Mesothelial cell of epicardium (in vitro differentiated cells): ENCODE results near the gene HS3ST6. TPM values are rescaled to one million over a fixed set of nuclear protein-coding genes. Genes with fewer than 3 reads are reported as not detected.
A peak's percentile ranks its signal among the peaks of the same experiment; 100 is the strongest.
"Not testable (repeated sequence)": the region's sequence is repeated elsewhere in the genome, so short reads cannot be mapped to it uniquely, and the experiment has no call there.

Experiments used
- DNase-seq, 2 experiments: peaks; one replicate each; pipeline ENCODE4 v3.0.0; 2021; ENCODE audit warnings: low spot score in 2 of 2; ENCODE audit not compliant: unreplicated experiment in 2 of 2
- H3K27ac Mint-ChIP-seq: 2 replicates; pipeline ENCODE4 v1.8.0; 2021; ENCODE audit warnings: mixed read lengths
- H3K27me3 Mint-ChIP-seq: 2 replicates; pipeline ENCODE4 v1.8.0; 2021; ENCODE audit warnings: low read depth, mixed read lengths
- H3K36me3 Mint-ChIP-seq: 2 replicates; pipeline ENCODE4 v1.8.0; 2021; ENCODE audit warnings: mixed read lengths
- H3K4me1 Mint-ChIP-seq: 2 replicates; pipeline ENCODE4 v1.8.0; 2021; ENCODE audit warnings: mixed read lengths
- H3K4me3 Mint-ChIP-seq: 2 replicates; pipeline ENCODE4 v1.8.0; 2021; ENCODE audit warnings: mild to moderate bottlenecking, moderate library complexity, mixed read lengths
- H3K9me3 Mint-ChIP-seq: 2 replicates; pipeline ENCODE4 v1.8.0; 2021; ENCODE audit warnings: mixed read lengths
- total RNA-seq: library from RNA; stranded (reverse); gene quantifications from 3 replicates; pipeline ENCODE4 v1.2.1, GENCODE V29; 2021
- TF ChIP-seq, protein P1 (sequence below): fragments of 200-600 bp; sonication (generic); IDR thresholded peaks from one replicate; pipeline ENCODE4 v1.5.0; 2021; ENCODE audit warnings: antibody characterized with exemption; ENCODE audit not compliant: unreplicated experiment

HS3ST6 gene
- total RNA-seq, 1 donor from 2014 or later, result 0.22 TPM

DNA sequence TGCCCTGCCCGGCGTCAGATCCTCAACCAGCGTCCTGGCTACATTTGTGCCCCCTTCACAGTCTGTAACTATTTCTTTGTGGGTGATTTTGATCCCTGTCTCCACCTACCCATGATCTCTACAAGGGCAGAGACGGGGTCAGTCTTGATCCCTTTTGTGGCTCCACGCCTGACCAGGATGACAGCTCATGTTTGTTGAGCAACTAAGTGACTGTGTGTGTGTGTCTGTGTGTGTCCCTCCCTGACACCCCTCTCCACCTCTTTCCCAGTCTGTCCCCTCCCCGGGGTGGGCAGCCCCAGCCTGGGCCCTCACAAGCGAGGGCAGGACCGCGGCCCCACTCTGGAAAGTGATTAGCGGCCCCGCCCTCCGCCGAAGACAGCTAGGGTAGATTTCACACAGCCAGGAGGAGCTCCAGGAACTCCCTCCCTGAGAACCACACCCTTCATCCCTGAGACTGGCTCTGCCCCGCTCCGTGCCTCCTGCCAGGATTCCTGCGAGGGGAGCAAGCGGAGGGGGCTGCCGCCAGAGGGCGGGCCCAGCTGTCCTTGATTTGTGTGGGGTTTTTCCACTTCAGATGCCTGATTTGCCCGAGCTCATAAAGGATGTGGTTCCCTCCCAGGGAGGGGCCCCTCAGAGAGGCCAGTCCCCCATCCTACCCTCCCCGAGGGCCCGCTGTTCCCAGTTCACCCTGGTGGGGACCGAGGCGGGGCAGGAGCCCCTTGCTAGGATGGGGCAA, 5.3 kb upstream of the HS3ST6 start:
- peak; percentile 64 to 80 for DNase-seq
- no peaks in the 10 kb centered on the region for H3K9me3 Mint-ChIP-seq
- TF ChIP-seq, protein P1, sequence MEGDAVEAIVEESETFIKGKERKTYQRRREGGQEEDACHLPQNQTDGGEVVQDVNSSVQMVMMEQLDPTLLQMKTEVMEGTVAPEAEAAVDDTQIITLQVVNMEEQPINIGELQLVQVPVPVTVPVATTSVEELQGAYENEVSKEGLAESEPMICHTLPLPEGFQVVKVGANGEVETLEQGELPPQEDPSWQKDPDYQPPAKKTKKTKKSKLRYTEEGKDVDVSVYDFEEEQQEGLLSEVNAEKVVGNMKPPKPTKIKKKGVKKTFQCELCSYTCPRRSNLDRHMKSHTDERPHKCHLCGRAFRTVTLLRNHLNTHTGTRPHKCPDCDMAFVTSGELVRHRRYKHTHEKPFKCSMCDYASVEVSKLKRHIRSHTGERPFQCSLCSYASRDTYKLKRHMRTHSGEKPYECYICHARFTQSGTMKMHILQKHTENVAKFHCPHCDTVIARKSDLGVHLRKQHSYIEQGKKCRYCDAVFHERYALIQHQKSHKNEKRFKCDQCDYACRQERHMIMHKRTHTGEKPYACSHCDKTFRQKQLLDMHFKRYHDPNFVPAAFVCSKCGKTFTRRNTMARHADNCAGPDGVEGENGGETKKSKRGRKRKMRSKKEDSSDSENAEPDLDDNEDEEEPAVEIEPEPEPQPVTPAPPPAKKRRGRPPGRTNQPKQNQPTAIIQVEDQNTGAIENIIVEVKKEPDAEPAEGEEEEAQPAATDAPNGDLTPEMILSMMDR, result peak; percentile 66
- H3K27me3 Mint-ChIP-seq, result peaks cover 49% of the 10 kb centered on the region
- no peak overlapping the region for H3K4me3 Mint-ChIP-seq
- no peak overlapping the region for H3K27ac Mint-ChIP-seq
- H3K4me1 Mint-ChIP-seq, result peaks cover 38% of the 10 kb centered on the region
- no peaks in the 10 kb centered on the region for H3K36me3 Mint-ChIP-seq

DNA sequence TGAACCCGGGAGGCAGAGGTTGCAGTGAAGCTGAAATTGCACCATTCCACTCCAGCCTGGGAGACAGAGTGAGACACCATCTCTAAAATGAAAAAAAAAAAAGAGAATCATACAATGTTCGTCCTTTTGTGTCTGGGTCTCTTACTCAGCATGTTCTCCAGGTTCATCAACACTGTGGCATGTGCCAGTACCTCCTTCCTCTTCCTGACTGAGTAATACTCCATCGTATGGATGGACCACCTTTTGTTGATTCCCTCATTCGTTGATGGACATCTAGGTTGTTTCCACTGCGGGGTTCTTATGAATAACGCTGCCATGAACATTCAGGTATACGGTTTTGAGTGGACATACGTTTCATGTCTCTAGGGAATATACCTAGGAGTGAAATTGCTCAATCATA, 4.1 kb upstream of the HS3ST6 start:
- Mint-ChIP-seq H3K4me3 (no peak overlapping the region), H3K36me3 (no peaks in the 10 kb centered on the region), H3K9me3 (no peaks in the 10 kb centered on the region), H3K4me1 (peaks cover 36% of the 10 kb centered on the region), H3K27ac (no peak overlapping the region), H3K27me3 (peaks cover 55% of the 10 kb centered on the region)
- no peak for DNase-seq
- TF ChIP-seq, protein P1, result no peak

DNA sequence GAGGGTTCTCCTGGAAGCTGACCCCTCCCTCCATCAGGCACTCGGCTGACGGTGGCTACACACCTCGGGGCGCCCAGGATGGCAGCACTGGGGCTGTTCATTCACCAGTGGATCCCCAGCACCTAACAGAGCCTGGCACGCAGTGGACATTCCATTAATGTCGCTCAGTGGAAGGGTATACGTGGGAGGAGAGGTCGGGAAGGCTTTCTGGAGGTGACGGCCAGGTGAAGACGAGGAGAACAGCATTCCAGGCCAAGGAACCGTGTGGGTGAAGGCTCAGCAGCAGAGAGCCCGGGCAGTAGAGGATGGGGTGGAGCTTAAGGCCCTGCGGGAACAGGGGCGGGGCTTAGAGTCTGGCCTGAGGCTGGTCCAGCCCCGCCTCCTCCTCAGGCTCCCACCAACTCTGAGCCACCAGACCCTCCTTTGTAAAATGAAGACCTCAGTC, 2.5 kb upstream of the HS3ST6 start:
- Mint-ChIP-seq H3K36me3 (no peaks in the 10 kb centered on the region), H3K27ac (no peak overlapping the region), H3K4me1 (peaks cover 30% of the 10 kb centered on the region), H3K4me3 (no peak overlapping the region), H3K9me3 (no peaks in the 10 kb centered on the region), H3K27me3 (peaks cover 71% of the 10 kb centered on the region)
- TF ChIP-seq, protein P1, result no peak
- no peak for DNase-seq

DNA sequence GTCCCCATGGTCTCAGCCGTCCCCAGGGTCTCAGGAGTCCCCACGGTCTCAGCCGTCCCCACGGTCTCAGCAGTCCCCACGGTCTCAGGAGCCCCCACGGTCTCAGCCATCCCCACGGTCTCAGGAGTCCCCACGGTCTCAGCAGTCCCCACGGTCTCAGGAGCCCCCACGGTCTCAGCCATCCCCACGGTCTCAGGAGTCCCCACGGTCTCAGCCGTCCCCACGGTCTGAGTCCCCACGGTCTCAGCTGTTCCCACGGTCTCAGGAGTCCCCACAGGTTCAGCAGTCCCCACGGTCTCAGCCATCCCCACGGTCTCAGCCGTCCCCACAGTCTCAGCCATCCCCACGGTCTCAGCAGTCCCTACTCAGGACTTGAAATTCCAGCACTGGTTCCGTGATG, 1.9 kb upstream of the HS3ST6 start:
- not testable (repeated sequence) for DNase-seq, H3K4me3 Mint-ChIP-seq, H3K27ac Mint-ChIP-seq, H3K9me3 Mint-ChIP-seq, H3K36me3 Mint-ChIP-seq
- Mint-ChIP-seq H3K27me3 (peaks cover 77% of the 10 kb centered on the region), H3K4me1 (peaks cover 25% of the 10 kb centered on the region)

DNA sequence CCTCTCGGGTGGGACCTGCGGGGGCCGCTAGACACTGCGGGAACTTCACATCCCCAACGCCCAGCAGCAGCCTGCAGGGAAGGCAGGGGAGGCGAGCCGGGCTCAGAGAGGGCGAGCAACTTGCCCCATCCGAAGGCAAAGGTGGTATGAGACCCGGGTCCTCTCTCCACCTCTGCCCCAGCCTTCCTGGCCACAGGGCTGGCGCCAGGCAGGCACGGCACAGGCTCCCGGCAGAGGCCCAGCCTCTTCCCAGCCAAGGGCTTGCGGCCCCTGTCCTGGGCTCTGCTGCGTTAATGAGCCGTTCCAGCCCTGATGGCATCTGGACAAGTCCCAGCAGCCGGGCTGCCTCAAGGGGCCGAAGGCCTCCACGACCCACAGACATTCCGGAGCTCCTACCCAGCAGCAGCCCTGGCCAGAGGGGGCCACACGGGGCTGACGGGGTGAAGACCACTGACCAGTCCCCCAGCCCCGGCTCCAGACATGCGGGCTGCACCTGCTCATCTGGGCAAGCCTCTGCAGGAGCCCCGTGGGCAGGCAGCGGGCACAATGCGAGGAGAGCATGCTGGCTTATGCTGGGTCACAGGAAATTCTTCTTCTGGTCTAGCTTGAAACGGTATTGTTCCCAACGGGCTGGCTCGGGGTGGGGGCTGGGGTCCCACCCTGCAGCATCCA, 1.2 kb upstream of the HS3ST6 start:
- Mint-ChIP-seq H3K9me3 (no peaks in the 10 kb centered on the region), H3K27me3 (peaks cover 84% of the 10 kb centered on the region), H3K4me1 (peaks cover 21% of the 10 kb centered on the region), H3K4me3 (no peak overlapping the region), H3K27ac (no peak overlapping the region), H3K36me3 (no peaks in the 10 kb centered on the region)
- no peak for DNase-seq
- TF ChIP-seq, protein P1, result no peak

DNA sequence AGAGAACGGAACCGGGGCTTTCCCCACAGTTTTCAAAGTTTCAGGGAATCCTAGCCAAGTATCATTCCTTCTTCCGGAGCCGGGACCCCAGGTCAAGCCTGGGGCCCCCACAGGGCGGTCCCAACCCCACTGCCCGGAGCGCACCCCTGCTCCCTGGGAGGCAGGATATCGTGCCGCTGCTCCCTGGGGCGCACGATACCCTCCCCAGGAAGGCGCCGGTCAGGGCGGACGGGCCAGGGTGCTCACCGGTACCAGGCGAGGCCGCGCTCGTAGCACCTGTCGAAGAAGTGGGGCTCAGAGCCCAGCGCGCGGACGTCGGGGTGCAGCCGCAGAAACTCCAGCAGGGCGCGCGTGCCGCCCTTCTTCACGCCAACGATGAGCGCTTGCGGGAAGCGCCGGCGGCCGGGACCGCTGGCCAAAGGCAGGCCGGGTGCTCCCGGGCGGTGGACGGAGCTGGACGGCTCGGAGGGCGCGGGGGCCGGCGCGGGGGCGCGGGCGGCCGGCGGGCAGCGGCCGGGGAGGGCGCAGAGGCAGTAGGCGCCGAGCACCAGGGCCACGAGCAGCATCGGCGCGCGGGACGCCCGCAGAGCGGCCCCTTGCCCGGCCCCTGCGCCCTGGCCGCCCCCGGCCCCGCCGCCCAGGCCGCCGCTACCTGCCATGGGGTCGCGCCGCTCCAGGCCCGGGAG, 407 bp downstream of the HS3ST6 start:
- H3K27ac Mint-ChIP-seq, result no peak overlapping the region
- peaks cover 83% of the 10 kb centered on the region for H3K27me3 Mint-ChIP-seq
- H3K36me3 Mint-ChIP-seq, result no peaks in the 10 kb centered on the region
- TF ChIP-seq, protein P1, result no peak
- H3K9me3 Mint-ChIP-seq, result no peaks in the 10 kb centered on the region
- no peak for DNase-seq
- H3K4me3 Mint-ChIP-seq, result no peak overlapping the region
- peaks cover 8% of the 10 kb centered on the region for H3K4me1 Mint-ChIP-seq
